Sigmoid colon (tissue), 7 donors: Measurements from ENCODE around the gene B4GALNT1. TPM values are rescaled to one million over a fixed set of nuclear protein-coding genes. Genes with fewer than 3 reads are reported as not detected.

ENCODE experiments used
- DNase-seq: peaks from one replicate; pipeline ENCODE4 v3.0.0-alpha.2; 2019
- H3K27ac ChIP-seq, 4 donors: fragments of 200-600 bp; sonication (generic); one replicate each; pipeline ENCODE4 v1.5.1; 2016 to 2019; ENCODE audit warnings: mild to moderate bottlenecking in 1 of 4
- H3K27me3 ChIP-seq, 3 donors: fragments of 200-600 bp; sonication (generic); one replicate each; pipeline ENCODE4 v1.5.1; 2019; ENCODE audit warnings: mild to moderate bottlenecking in 1 of 3
- H3K36me3 ChIP-seq, 4 donors: fragments of 200-600 bp; sonication (generic); one replicate each; pipeline ENCODE4 v1.5.1; 2016 to 2019
- H3K4me1 ChIP-seq, 4 donors: fragments of 200-600 bp; sonication (generic); one replicate each; pipeline ENCODE4 v1.5.1; 2017 to 2019
- H3K4me3 ChIP-seq, 4 donors: fragments of 200-600 bp; sonication (generic); one replicate each; pipeline ENCODE4 v1.5.1; 2017 to 2019; ENCODE audit warnings: mild to moderate bottlenecking in 2 of 4, moderate library complexity in 1 of 4
- H3K9me3 ChIP-seq, 4 donors: fragments of 200-600 bp in 3 of 4; sonication (generic) in 3 of 4; one replicate each; pipeline versions ENCODE4 v1.5.1 to v1.6.1; 2013 to 2019
- CTCF ChIP-seq, 4 experiments: fragments of 450-650 bp in 3 of 4; fragments of 200-600 bp in 1 of 4; IDR thresholded peaks; one replicate each; pipeline ENCODE4 v1.5.1; 2016 to 2019; ENCODE audit warnings: antibody characterized with exemption in 4 of 4, mild to moderate bottlenecking in 3 of 4, moderate library complexity in 2 of 4
- EP300 ChIP-seq, 4 donors: sonication (generic); formaldehyde crosslinking; IDR thresholded peaks; one replicate each; pipeline ENCODE4 v1.6.1; 2017; ENCODE audit warnings: antibody characterized with exemption in 4 of 4
- POLR2A ChIP-seq, 2 donors: fragments of 450-650 bp; IDR thresholded peaks; one replicate each; pipeline ENCODE4 v1.6.1; 2016; ENCODE audit warnings: antibody characterized with exemption in 2 of 2, mild to moderate bottlenecking in 2 of 2, moderate library complexity in 2 of 2
- POLR2AphosphoS5 ChIP-seq, 4 donors: sonication (generic); formaldehyde crosslinking; IDR thresholded peaks; one replicate each; pipeline ENCODE4 v1.6.1; 2017; ENCODE audit warnings: antibody characterized with exemption in 4 of 4
- WGBS, 2 donors: extraction: QIAGEN DNeasy Blood & Tissue Kit; methylation state at CpG; one replicate each; pipeline ENCODE4 v1.1.7; 2013; 5-methylcytosine and 5-hydroxymethylcytosine counted together
- intact Hi-C: fragments of 100-400 bp; cut with DNase I; formaldehyde crosslinking; loops from one replicate; pipeline ENCODE4 v1.15.1; 2023
- polyA plus RNA-seq, 3 donors: library from polyadenylated mRNA; stranded (reverse); fragments of 200-250 nt; gene quantifications; one replicate each; pipeline ENCODE4 v1.2.3, GENCODE V29; 2013
- total RNA-seq, 4 donors: library from RNA; depleted of rRNA; stranded (reverse); fragments of >200 nt; gene quantifications; one replicate each; pipeline ENCODE4 v1.1.0, GENCODE V29; 2016
- donor health status: healthy with polysubstance abuse.
- donor health status: Bipolar disorder and iron deficiency.
- donor health status: healthy.

Gene B4GALNT1
- total and polyA plus RNA-seq, 7 donors = 0.99 to 4.4 (median 3.2) TPM; not detected in 2

DNA sequence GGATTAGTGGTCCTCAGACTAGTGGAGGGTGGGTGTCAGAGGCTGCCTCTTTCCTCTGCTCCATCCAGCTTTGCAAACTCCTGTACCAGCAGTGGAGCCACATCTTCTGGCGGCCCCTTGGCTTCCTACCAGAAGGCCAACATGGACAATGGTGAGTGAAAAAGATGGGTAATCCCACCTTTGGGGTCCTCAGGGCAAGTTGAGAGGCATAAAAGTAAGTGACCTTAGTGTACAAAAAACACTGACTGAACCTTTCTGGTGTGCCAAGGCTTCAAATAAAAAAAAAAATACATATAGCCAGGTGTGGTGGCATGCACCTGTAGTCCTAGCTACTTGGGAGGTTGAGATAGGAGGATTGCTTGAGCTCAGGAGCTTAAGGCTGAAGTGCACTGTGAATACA, 51.2 kb downstream of the B4GALNT1 start:
- H3K4me3 ChIP-seq = no peak overlapping the region
- TF ChIP-seq POLR2AphosphoS5 (IDR thresholded peaks at IDR 0.05) (no peak), EP300 (IDR thresholded peaks at IDR 0.05) (no peak), POLR2A (IDR thresholded peaks at IDR 0.05) (no peak), CTCF (IDR thresholded peaks at IDR 0.05) (no peak)
- no peaks in the 10 kb centered on the region for H3K27me3 ChIP-seq
- no peaks in the 10 kb centered on the region for H3K9me3 ChIP-seq
- H3K4me1 ChIP-seq = no peaks in the 10 kb centered on the region
- H3K27ac ChIP-seq = no peak overlapping the region
- intact Hi-C loops = loop anchor here (5.0 kb wide), 1 partner anchor 110 kb away; the partner anchor contains the start of gene OS9
- 92 to 93% methylated on average over 1 of the region's 1 CpG for WGBS, 2 donors
- H3K36me3 ChIP-seq = no peaks in the 10 kb centered on the region
- DNase-seq = no peak

DNA sequence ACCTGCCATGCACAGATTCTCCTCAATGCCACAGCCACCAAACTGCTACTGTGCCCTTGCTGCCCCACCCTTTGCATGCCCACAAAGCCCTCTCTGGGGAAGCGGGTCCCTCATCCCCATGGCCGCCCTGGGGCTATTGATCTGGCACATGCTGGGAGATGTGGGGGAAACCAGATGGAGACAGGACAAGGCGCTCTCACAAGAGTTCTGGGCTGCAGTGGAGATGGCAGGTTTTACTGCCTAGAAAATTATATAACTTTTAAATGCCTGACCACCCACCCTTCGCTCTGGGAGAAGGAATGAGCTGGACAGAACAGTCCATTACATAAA, 52.6 kb downstream of the B4GALNT1 start:
- no peaks in the 10 kb centered on the region for H3K4me1 ChIP-seq
- no peaks in the 10 kb centered on the region for H3K27me3 ChIP-seq
- DNase-seq = no peak
- H3K9me3 ChIP-seq = no peaks in the 10 kb centered on the region
- no peak for TF ChIP-seq CTCF (IDR thresholded peaks at IDR 0.05)
- no peak for TF ChIP-seq POLR2A (IDR thresholded peaks at IDR 0.05)
- TF ChIP-seq EP300 (IDR thresholded peaks at IDR 0.05) = no peak
- TF ChIP-seq POLR2AphosphoS5 (IDR thresholded peaks at IDR 0.05) = no peak
- WGBS, 2 donors = 90 to 91% methylated on average over 4 of the region's 4 CpGs
- H3K4me3 ChIP-seq = no peak overlapping the region
- intact Hi-C loops = loop anchor here (5.0 kb wide), 1 partner anchor 112 kb away; the partner anchor contains the start of gene OS9
- no peaks in the 10 kb centered on the region for H3K36me3 ChIP-seq
- no peak overlapping the region for H3K27ac ChIP-seq

DNA sequence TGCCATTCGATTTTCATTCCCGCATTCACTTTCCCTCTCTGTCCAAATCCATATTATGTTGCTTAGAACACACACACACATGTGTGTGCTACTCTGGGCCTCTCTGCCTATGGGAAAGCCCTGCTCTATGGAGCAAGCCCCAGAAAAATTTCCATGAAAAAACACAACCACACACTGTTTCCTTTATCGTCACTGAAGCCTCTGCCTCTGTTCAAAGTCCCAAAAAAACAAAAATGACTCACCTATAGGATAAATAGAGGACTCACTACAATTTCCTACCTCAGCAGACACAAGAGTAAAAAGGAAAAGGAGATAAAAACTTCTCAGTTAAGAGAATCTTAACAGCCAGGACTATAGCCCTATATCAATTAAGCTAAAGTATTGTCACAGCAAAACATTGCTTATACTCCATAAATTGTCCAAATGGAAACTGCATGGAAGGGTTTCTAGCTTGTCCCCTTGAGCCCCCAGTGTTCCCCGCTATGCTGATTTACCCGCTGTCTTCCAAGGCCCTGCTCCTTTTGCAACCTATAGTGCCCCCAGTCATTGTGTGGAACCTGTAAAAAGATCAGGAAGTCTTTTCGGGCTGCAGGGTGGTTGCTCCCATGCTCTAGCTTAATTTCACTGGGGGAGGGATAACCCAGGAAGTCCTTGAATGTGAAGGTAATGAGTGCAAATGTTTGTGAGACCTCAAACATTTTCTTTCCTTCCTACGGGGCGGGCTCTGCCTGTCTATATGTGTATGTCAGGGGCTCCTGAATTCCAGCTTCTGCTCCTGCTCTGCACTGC, 53.1 kb downstream of the B4GALNT1 start:
- Histone ChIP-seq H3K4me1 (no peaks in the 10 kb centered on the region), H3K4me3 (no peak overlapping the region), H3K27ac (no peak overlapping the region), H3K36me3 (no peaks in the 10 kb centered on the region), H3K27me3 (no peaks in the 10 kb centered on the region), H3K9me3 (no peaks in the 10 kb centered on the region)
- no peak for DNase-seq
- TF ChIP-seq POLR2AphosphoS5 (IDR thresholded peaks at IDR 0.05) = no peak
- TF ChIP-seq EP300 (IDR thresholded peaks at IDR 0.05) = no peak
- no peak for TF ChIP-seq CTCF (IDR thresholded peaks at IDR 0.05)
- TF ChIP-seq POLR2A (IDR thresholded peaks at IDR 0.05) = no peak
- intact Hi-C loops = loop anchor here (5.0 kb wide), 1 partner anchor 112 kb away; the partner anchor contains the start of gene OS9
- 66 to 82% methylated on average over 8 of the region's 8 CpGs for WGBS, 2 donors

DNA sequence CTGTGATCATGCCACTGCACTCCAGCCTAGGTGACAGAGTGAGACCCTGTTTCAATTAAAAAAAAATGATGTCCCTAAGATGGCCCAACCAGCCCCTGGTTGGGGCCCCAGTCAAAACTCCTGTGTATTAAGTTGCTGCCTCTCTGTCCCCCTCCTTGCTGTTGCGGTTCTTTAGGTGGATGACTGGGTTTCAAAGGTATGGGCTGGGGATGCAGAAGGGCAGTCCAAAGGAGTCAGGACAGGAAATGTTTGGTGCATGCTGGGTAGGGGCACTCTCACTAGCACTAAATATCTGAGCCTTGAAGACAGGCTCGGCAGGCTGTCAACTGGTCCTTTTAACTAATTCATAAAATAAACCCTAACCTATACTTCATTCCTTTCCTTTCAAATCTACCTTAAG, 54.0 kb downstream of the B4GALNT1 start:
- Histone ChIP-seq H3K9me3 (no peaks in the 10 kb centered on the region), H3K4me1 (no peaks in the 10 kb centered on the region), H3K27me3 (no peaks in the 10 kb centered on the region), H3K27ac (no peak overlapping the region), H3K36me3 (no peaks in the 10 kb centered on the region), H3K4me3 (no peak overlapping the region)
- TF ChIP-seq CTCF (IDR thresholded peaks at IDR 0.05) (no peak), POLR2A (IDR thresholded peaks at IDR 0.05) (no peak), EP300 (IDR thresholded peaks at IDR 0.05) (no peak), POLR2AphosphoS5 (IDR thresholded peaks at IDR 0.05) (no peak)
- WGBS, 2 donors = 90 to 92% methylated on average over 2 of the region's 2 CpGs
- intact Hi-C loops = no loop called here
- no peak for DNase-seq
